Activated naive CD8-positive, alpha-beta T cell treated with anti-CD3 and anti-CD28 coated beads for 36 hours (primary cell): Measurements from ENCODE around the gene APPL2. TPM values are rescaled to one million over a fixed set of nuclear protein-coding genes. Genes with fewer than 3 reads are reported as not detected.

Experiments
- DNase-seq: peaks from one replicate; pipeline ENCODE4 v3.0.0; 2021
- H3K27ac Mint-ChIP-seq: one replicate; pipeline ENCODE4 v1.8.0; 2022; ENCODE audit warnings: mild to moderate bottlenecking, moderate library complexity, mixed read lengths
- H3K27me3 Mint-ChIP-seq: one replicate; pipeline ENCODE4 v1.8.0; 2022; ENCODE audit warnings: mild to moderate bottlenecking, mixed read lengths
- H3K36me3 Mint-ChIP-seq: one replicate; pipeline ENCODE4 v1.8.0; 2021; ENCODE audit warnings: mild to moderate bottlenecking, mixed read lengths
- H3K4me1 Mint-ChIP-seq: one replicate; pipeline ENCODE4 v1.8.0; 2021; ENCODE audit warnings: mixed read lengths
- H3K4me3 Mint-ChIP-seq: one replicate; pipeline ENCODE4 v1.8.0; 2022; ENCODE audit warnings: mild to moderate bottlenecking, moderate library complexity, mixed read lengths
- H3K9me3 Mint-ChIP-seq: one replicate; pipeline ENCODE4 v1.8.0; 2022; ENCODE audit warnings: mixed read lengths
- total RNA-seq, 2 experiments: library from RNA; stranded (reverse); gene quantifications; one replicate each; pipeline ENCODE4 v1.2.3, GENCODE V29; 2021

The APPL2 gene
- total RNA-seq, 2 experiments from 2014 or later, result 12.0 to 13.4 TPM

DNA sequence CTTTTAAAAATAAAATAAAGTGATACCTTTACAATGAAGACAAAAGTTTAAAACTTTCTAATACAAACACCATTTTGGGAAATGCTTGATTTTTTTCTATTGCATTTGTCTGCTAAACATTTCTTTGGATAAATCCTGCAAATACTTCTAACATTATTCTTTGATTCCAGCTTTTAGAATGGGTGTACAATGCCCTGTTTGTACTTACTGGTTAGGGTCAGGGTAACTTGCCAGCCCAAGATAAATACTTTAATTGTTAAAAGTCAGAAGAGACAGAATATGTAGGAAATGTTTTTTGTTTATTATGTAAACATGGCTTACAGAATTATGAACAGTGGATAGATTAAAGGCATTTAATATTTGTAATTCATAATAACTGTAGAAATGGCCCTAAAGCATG lies 68.0 kb downstream of the APPL2 start:
- H3K36me3 Mint-ChIP-seq, result peaks cover 7% of the 10 kb centered on the region
- H3K27me3 Mint-ChIP-seq, result no peaks in the 10 kb centered on the region
- no peak for DNase-seq

GRCh38 chr12:105167346-105167745 lies 68.6 kb downstream of the APPL2 start:
- Mint-ChIP-seq H3K9me3 (no peaks in the 10 kb centered on the region), H3K4me3 (no peak overlapping the region), H3K27me3 (no peaks in the 10 kb centered on the region), H3K4me1 (peaks cover 6% of the 10 kb centered on the region), H3K27ac (no peak overlapping the region), H3K36me3 (peaks cover 7% of the 10 kb centered on the region)
- no peak for DNase-seq

More for the DNA sequence above, 68.0 kb downstream of the APPL2 start:
- no peak overlapping the region for H3K4me3 Mint-ChIP-seq
- H3K9me3 Mint-ChIP-seq, result no peaks in the 10 kb centered on the region
- peaks cover 7% of the 10 kb centered on the region for H3K4me1 Mint-ChIP-seq
- H3K27ac Mint-ChIP-seq, result no peak overlapping the region

DNA sequence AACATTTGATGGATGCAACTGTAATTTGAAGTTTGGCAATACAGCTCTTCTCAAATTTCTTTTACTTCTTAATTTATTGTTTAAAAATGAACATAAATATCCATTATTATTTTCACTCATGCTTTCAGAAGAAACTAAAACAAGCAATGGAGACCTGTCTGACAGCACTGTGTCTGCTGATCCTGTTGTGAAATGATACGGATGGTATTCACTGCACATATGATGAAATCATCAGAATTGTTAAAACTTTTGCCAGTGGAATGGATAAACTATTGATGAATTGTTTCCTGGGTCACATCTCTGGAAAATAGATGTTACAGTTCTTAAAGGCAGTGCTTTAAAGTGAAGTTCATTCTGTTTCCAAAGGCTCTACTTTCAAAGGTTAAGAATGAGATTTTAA lies 69.2 kb downstream of the APPL2 start:
- Mint-ChIP-seq H3K9me3 (no peaks in the 10 kb centered on the region), H3K27me3 (no peaks in the 10 kb centered on the region), H3K4me3 (no peak overlapping the region), H3K36me3 (peaks cover 7% of the 10 kb centered on the region), H3K27ac (no peak overlapping the region), H3K4me1 (peaks cover 2% of the 10 kb centered on the region)
- DNase-seq, result no peak

DNA sequence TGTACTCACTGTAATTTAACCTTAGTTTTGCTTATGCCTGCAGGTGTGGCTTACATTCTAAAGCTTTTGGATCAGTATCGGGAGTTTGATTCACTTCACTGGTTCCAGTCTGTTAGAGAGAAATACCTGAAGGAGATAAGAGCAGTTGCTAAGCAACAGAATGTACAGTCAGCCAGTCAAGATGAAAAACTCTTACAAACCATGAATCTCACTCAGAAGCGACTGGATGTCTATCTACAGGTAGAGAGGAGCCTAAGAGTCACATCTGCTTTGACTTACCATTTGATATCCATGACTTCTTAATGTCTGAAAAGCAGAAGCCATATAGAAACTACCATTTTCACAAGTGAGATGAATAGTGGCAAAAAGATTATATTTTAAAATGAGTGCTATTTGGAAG lies 71.9 kb downstream of the APPL2 start:
- Mint-ChIP-seq H3K9me3 (no peaks in the 10 kb centered on the region), H3K36me3 (peaks cover 10% of the 10 kb centered on the region), H3K4me3 (no peak overlapping the region), H3K27me3 (no peaks in the 10 kb centered on the region), H3K27ac (no peak overlapping the region), H3K4me1 (peaks cover 2% of the 10 kb centered on the region)
- DNase-seq, result no peak

GRCh38 chr12:105162174-105162573 lies 73.8 kb downstream of the APPL2 start:
- Mint-ChIP-seq H3K4me1 (peaks cover 2% of the 10 kb centered on the region), H3K9me3 (no peaks in the 10 kb centered on the region), H3K36me3 (peaks cover 10% of the 10 kb centered on the region), H3K27ac (no peak overlapping the region), H3K4me3 (no peak overlapping the region), H3K27me3 (no peaks in the 10 kb centered on the region)
- no peak for DNase-seq

DNA sequence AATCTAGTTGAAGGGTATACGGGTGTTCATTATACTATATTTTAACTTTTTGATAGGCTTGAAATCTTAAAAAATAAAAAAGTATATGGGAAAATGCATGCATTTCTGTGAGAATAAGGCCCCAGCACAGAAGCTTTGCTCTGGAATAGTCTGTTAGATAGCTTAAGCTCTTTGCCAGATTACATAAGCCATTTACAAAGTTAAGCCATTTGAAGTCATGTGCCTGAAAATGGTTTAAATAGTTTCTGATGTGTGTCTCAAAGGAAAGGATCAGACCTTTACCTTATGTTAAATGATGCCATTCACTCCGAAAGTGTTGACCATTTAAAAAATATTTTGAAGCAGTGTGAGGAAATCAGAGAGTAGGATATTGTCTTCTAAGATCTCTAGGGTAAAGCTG lies 77.1 kb downstream of the APPL2 start:
- peaks cover 18% of the 10 kb centered on the region for H3K36me3 Mint-ChIP-seq

GRCh38 chr12:105157606-105158005 lies 78.4 kb downstream of the APPL2 start:
- no peak overlapping the region for H3K27ac Mint-ChIP-seq
- no peak for DNase-seq
- no peaks in the 10 kb centered on the region for H3K4me1 Mint-ChIP-seq
- H3K4me3 Mint-ChIP-seq, result no peak overlapping the region
- H3K9me3 Mint-ChIP-seq, result no peaks in the 10 kb centered on the region
- H3K36me3 Mint-ChIP-seq, result peaks cover 14% of the 10 kb centered on the region
- H3K27me3 Mint-ChIP-seq, result no peaks in the 10 kb centered on the region

More for the DNA sequence above, 77.1 kb downstream of the APPL2 start:
- Mint-ChIP-seq H3K27me3 (no peaks in the 10 kb centered on the region), H3K4me1 (peaks cover 2% of the 10 kb centered on the region), H3K9me3 (no peaks in the 10 kb centered on the region), H3K4me3 (no peak overlapping the region), H3K27ac (no peak overlapping the region)
- no peak for DNase-seq

- H3K9me3 Mint-ChIP-seq, result no peaks in the 10 kb centered on the region
- H3K4me1 Mint-ChIP-seq, result no peaks in the 10 kb centered on the region
- H3K36me3 Mint-ChIP-seq, result peaks cover 14% of the 10 kb centered on the region
- H3K27me3 Mint-ChIP-seq, result no peaks in the 10 kb centered on the region
- H3K27ac Mint-ChIP-seq, result no peak overlapping the region
- no peak overlapping the region for H3K4me3 Mint-ChIP-seq
- no peak for DNase-seq
These were observed 79.7 kb downstream of the APPL2 start for GRCh38 chr12:105156260-105156659.

- H3K4me1 Mint-ChIP-seq, result no peaks in the 10 kb centered on the region
- H3K27me3 Mint-ChIP-seq, result no peaks in the 10 kb centered on the region
- peaks cover 3% of the 10 kb centered on the region for H3K36me3 Mint-ChIP-seq
- H3K9me3 Mint-ChIP-seq, result no peaks in the 10 kb centered on the region
- H3K4me3 Mint-ChIP-seq, result no peak overlapping the region
- DNase-seq, result no peak
- H3K27ac Mint-ChIP-seq, result no peak overlapping the region
These were observed 93.7 kb downstream of the APPL2 start for GRCh38 chr12:105142259-105142658.

GRCh38 chr12:105141320-105141922 lies 94.6 kb downstream of the APPL2 start:
- H3K36me3 Mint-ChIP-seq, result peaks cover 6% of the 10 kb centered on the region
- peaks cover 5% of the 10 kb centered on the region for H3K4me1 Mint-ChIP-seq
- no peak overlapping the region for H3K27ac Mint-ChIP-seq

GRCh38 chr12:105138248-105138647 lies 97.7 kb downstream of the APPL2 start:
- Mint-ChIP-seq H3K4me3 (no peak overlapping the region), H3K27me3 (no peaks in the 10 kb centered on the region), H3K9me3 (no peaks in the 10 kb centered on the region), H3K4me1 (peaks cover 17% of the 10 kb centered on the region), H3K36me3 (peaks cover 12% of the 10 kb centered on the region), H3K27ac (no peak overlapping the region)
- DNase-seq, result no peak

More at GRCh38 chr12:105141320-105141922, 94.6 kb downstream of the APPL2 start:
- no peaks in the 10 kb centered on the region for H3K9me3 Mint-ChIP-seq
- H3K4me3 Mint-ChIP-seq, result no peak overlapping the region
- DNase-seq, result no peak
- no peaks in the 10 kb centered on the region for H3K27me3 Mint-ChIP-seq

Other genes starting within 250 kb of the APPL2 start
- gene NOPCHAP1, start 249.9 kb downstream of the APPL2 start, total RNA-seq, result 10 to 100 TPM; 42.1 to 42.3 TPM
- gene ALDH1L2, start 151.7 kb downstream of the APPL2 start, total RNA-seq, result 1 to 10 TPM; 4.8 to 5.9 TPM
- 10 to 100 TPM; 29.6 to 30.9 TPM for gene WASHC4, start 128.4 kb downstream of the APPL2 start, total RNA-seq
- 10 to 100 TPM; 56.0 to 57.5 TPM for gene C12orf75, start 94.5 kb upstream of the APPL2 start, total RNA-seq